HG03575 (cell line): ENCODE measurements around the gene ID4.
"Not testable (repeated sequence)": the region's sequence is repeated elsewhere in the genome, so short reads cannot be mapped to it uniquely, and the experiment has no call there.

Experiments
- ATAC-seq: cut with Tn5 transposase; IDR thresholded peaks from one replicate; pipeline ENCODE4 v1.9.1; 2021; ENCODE audit not compliant: unreplicated experiment, insufficient number of reproducible peaks, low FRiP score; ENCODE audit errors: extremely low read depth

The ID4 gene

GRCh38 chr6:19852090-19852457 lies 14.9 kb downstream of the ID4 start:
- ATAC-seq: no peak

- ATAC-seq: no peak
These were observed 15.8 kb downstream of the ID4 start for GRCh38 chr6:19852927-19853326.

- ATAC-seq: not testable (repeated sequence)
These were observed 17.3 kb downstream of the ID4 start for GRCh38 chr6:19854421-19855015.

GRCh38 chr6:19855536-19855935 lies 18.4 kb downstream of the ID4 start:
- ATAC-seq: no peak

GRCh38 chr6:19857139-19857538 lies 20.0 kb downstream of the ID4 start:
- no peak for ATAC-seq

- no peak for ATAC-seq
These were observed 20.5 kb downstream of the ID4 start for GRCh38 chr6:19857703-19858102.

- ATAC-seq: no peak
These were observed 23.2 kb downstream of the ID4 start for GRCh38 chr6:19860235-19860877.

- ATAC-seq: no peak
These were observed 27.1 kb downstream of the ID4 start for GRCh38 chr6:19864285-19864684.

GRCh38 chr6:19865178-19865577 lies 28.0 kb downstream of the ID4 start:
- ATAC-seq: no peak

- no peak for ATAC-seq
These were observed 29.2 kb downstream of the ID4 start for GRCh38 chr6:19866173-19866984.

- no peak for ATAC-seq
These were observed 29.9 kb downstream of the ID4 start for GRCh38 chr6:19866985-19867627.

GRCh38 chr6:19869464-19869863 lies 32.3 kb downstream of the ID4 start:
- ATAC-seq: no peak

GRCh38 chr6:19870322-19870721 lies 33.2 kb downstream of the ID4 start:
- no peak for ATAC-seq

GRCh38 chr6:19873031-19873430 lies 35.9 kb downstream of the ID4 start:
- ATAC-seq: no peak

- ATAC-seq: no peak
These were observed 39.5 kb downstream of the ID4 start for GRCh38 chr6:19876672-19877071.

- ATAC-seq: no peak
These were observed 42.5 kb downstream of the ID4 start for GRCh38 chr6:19879663-19880062.

GRCh38 chr6:19880066-19880465 lies 42.9 kb downstream of the ID4 start:
- no peak for ATAC-seq

- ATAC-seq: no peak
These were observed 54.3 kb downstream of the ID4 start for GRCh38 chr6:19891451-19891850.
